Measurements from ENCODE around the gene NPC2.
A peak's percentile ranks its signal among the peaks of the same experiment; 100 is the strongest.

The NPC2 gene

GRCh38 chr14:74442757-74443156 is 50.3 kb downstream of the NPC2 start:
- DNase-seq (ENCODE audit: low read depth): no peak
- no peak for TF ChIP-seq CTCF (conservative IDR thresholded peaks at IDR 0.05; ENCODE audit: low read depth, low read length)
- no peak overlapping the region for H3K4me3 ChIP-seq (ENCODE audit: low read depth, low read length)

DNA sequence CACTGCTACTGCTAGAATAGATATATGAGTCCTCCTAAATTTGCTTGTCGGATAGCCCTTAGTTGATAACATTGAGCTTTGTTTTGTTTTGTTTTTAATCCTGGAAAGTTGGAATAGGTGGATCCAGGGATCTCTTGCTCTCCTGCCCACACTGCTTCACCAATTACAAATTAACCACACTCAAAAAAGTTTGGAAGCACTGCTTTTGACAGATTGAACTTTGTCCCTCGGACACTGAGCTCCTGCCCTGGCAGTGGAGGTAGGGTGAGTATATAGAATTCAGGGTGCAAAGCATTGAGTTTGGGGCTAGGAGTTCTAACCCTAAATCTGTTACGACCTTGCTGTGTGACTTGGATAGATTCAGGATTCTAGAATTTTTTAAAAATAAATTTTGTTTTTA is 52.0 kb downstream of the NPC2 start:
- DNase-seq (ENCODE audit: low read depth): no peak
- no peak overlapping the region for H3K4me3 ChIP-seq (ENCODE audit: low read depth, low read length)
- TF ChIP-seq CTCF (conservative IDR thresholded peaks at IDR 0.05; ENCODE audit: low read depth, low read length): no peak

DNA sequence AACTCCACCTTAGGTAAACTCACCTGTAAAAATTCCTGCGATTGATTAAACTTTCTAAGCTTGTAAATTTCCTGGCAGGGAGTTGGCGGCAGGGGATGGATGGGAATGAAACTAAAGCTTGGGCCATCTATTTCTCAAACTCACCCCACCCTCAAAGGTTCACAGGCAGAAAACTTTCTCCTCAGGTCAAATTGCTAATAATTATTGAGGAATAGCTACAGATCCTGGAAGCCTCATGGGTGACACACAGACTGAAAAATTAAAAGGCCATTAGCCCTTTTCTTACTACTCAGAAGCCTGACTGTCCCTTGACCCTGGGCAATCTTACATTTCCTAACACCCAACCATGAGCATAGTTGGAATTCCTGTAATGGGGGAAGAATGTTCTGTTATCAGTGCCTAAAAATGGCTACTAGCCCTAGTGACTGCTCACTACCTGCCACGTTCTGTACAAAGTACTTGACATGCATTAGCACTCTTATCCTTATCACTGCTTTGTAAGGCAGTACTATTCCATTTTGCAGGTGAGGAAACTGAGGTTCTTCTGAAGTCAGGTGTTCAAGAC is 54.7 kb downstream of the NPC2 start:
- H3K4me3 ChIP-seq (ENCODE audit: low read depth, low read length): no peak overlapping the region
- no peak for TF ChIP-seq CTCF (conservative IDR thresholded peaks at IDR 0.05; ENCODE audit: low read depth, low read length)
- peak; percentile 19 for DNase-seq (ENCODE audit: low read depth)

- DNase-seq (ENCODE audit: low read depth): peak; percentile 19
- TF ChIP-seq CTCF (conservative IDR thresholded peaks at IDR 0.05; ENCODE audit: low read depth, low read length): no peak
- H3K4me3 ChIP-seq (ENCODE audit: low read depth, low read length): no peak overlapping the region
Measured at GRCh38 chr14:74437496-74438053, 55.5 kb downstream of the NPC2 start.

GRCh38 chr14:74434294-74434693 is 58.8 kb downstream of the NPC2 start:
- no peak overlapping the region for H3K4me3 ChIP-seq (ENCODE audit: low read depth, low read length)
- DNase-seq (ENCODE audit: low read depth): no peak
- TF ChIP-seq CTCF (conservative IDR thresholded peaks at IDR 0.05; ENCODE audit: low read depth, low read length): no peak

- H3K4me3 ChIP-seq (ENCODE audit: low read depth, low read length): no peak overlapping the region
- no peak for DNase-seq (ENCODE audit: low read depth)
- no peak for TF ChIP-seq CTCF (conservative IDR thresholded peaks at IDR 0.05; ENCODE audit: low read depth, low read length)
Measured at GRCh38 chr14:74429991-74430390, 63.1 kb downstream of the NPC2 start.
